ENCODE data around the gene PI4KA.
"Not testable (repeated sequence)": the region's sequence is repeated elsewhere in the genome, so short reads cannot be mapped to it uniquely, and the experiment has no call there.

DNA sequence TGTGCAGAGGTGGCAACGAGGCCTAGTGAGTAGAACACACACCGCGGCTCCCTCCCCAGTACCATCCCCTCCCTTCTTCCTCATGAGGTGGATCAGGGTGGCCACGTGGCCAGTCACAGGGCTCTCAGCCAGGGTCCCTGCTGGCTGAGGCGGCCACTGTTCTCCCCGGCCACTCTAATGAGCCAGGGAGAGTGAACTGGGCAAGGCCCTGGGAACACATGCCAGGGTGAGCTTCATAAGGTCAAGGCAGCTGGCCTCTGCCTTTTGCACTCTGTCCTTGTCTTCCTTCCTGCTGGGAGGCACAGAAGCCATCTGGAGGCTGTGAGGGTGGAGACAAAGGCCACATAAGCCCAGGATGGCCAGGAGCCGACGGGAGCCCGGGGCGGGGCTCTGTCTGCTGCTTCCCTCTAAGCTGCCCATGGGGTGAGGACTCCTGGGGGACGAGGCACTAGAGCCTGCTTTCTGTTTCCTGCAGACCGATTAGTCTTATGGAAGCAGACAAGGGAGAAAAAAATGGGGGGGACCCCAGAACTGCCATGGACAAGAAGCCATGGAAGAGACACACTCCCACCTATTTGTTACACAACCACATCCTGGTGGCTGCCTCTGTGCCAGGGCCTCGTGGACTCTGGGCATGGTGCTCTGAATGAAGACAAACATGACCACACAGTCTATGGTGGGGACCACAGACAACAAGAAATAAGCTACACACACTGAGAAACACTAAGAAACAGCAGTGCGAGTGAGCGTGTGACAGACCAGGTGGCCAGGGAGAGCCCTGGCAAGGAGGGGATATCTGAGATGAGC lies 123.1 kb downstream of the PI4KA start:
- TF ChIP-seq, protein P1, sequence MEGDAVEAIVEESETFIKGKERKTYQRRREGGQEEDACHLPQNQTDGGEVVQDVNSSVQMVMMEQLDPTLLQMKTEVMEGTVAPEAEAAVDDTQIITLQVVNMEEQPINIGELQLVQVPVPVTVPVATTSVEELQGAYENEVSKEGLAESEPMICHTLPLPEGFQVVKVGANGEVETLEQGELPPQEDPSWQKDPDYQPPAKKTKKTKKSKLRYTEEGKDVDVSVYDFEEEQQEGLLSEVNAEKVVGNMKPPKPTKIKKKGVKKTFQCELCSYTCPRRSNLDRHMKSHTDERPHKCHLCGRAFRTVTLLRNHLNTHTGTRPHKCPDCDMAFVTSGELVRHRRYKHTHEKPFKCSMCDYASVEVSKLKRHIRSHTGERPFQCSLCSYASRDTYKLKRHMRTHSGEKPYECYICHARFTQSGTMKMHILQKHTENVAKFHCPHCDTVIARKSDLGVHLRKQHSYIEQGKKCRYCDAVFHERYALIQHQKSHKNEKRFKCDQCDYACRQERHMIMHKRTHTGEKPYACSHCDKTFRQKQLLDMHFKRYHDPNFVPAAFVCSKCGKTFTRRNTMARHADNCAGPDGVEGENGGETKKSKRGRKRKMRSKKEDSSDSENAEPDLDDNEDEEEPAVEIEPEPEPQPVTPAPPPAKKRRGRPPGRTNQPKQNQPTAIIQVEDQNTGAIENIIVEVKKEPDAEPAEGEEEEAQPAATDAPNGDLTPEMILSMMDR (IDR thresholded peaks at IDR 0.05): not testable (repeated sequence)
- TF ChIP-seq POLR2A (IDR thresholded peaks at IDR 0.05): not testable (repeated sequence)

All from body of pancreas (tissue), 4 donors.